NCI-H146 (cell line): Measurements from ENCODE around the gene EEF1AKMT3.
"Not testable (repeated sequence)": the region's sequence is repeated elsewhere in the genome, so short reads cannot be mapped to it uniquely, and the experiment has no call there.

Experiments
- DNase-seq: peaks from one replicate; lab custom pipeline; 2025; lab: John Stamatoyannopoulos, UW

The EEF1AKMT3 gene

GRCh38 chr12:57817261-57817989 lies 45.0 kb downstream of the EEF1AKMT3 start:
- no peak for DNase-seq

GRCh38 chr12:57817990-57818331 lies 45.5 kb downstream of the EEF1AKMT3 start:
- not testable (repeated sequence) for DNase-seq

GRCh38 chr12:57820119-57820518 lies 47.7 kb downstream of the EEF1AKMT3 start:
- not testable (repeated sequence) for DNase-seq

GRCh38 chr12:57821015-57821414 lies 48.6 kb downstream of the EEF1AKMT3 start:
- DNase-seq = not testable (repeated sequence)

GRCh38 chr12:57821474-57822214 lies 49.2 kb downstream of the EEF1AKMT3 start:
- DNase-seq = no peak

GRCh38 chr12:57822392-57823130 lies 50.1 kb downstream of the EEF1AKMT3 start:
- no peak for DNase-seq

GRCh38 chr12:57823131-57823907 lies 50.9 kb downstream of the EEF1AKMT3 start:
- no peak for DNase-seq

- DNase-seq = no peak
Observed at GRCh38 chr12:57823908-57824640, 51.7 kb downstream of the EEF1AKMT3 start.

GRCh38 chr12:57825451-57825850 lies 53.0 kb downstream of the EEF1AKMT3 start:
- DNase-seq = no peak

GRCh38 chr12:57826400-57826799 lies 54.0 kb downstream of the EEF1AKMT3 start:
- no peak for DNase-seq

- no peak for DNase-seq
Observed at GRCh38 chr12:57826966-57827365, 54.6 kb downstream of the EEF1AKMT3 start.

GRCh38 chr12:57829025-57829777 lies 56.8 kb downstream of the EEF1AKMT3 start:
- DNase-seq = no peak

- no peak for DNase-seq
Observed at GRCh38 chr12:57830393-57830792, 58.0 kb downstream of the EEF1AKMT3 start.
